Measurements from ENCODE around the gene CTBP2. TPM values are rescaled to one million over a fixed set of nuclear protein-coding genes. Genes with fewer than 3 reads are reported as not detected.

The CTBP2 gene
- total and polyA plus RNA-seq, 8 donors, result 21.3 to 169 (median 61.6) TPM

DNA sequence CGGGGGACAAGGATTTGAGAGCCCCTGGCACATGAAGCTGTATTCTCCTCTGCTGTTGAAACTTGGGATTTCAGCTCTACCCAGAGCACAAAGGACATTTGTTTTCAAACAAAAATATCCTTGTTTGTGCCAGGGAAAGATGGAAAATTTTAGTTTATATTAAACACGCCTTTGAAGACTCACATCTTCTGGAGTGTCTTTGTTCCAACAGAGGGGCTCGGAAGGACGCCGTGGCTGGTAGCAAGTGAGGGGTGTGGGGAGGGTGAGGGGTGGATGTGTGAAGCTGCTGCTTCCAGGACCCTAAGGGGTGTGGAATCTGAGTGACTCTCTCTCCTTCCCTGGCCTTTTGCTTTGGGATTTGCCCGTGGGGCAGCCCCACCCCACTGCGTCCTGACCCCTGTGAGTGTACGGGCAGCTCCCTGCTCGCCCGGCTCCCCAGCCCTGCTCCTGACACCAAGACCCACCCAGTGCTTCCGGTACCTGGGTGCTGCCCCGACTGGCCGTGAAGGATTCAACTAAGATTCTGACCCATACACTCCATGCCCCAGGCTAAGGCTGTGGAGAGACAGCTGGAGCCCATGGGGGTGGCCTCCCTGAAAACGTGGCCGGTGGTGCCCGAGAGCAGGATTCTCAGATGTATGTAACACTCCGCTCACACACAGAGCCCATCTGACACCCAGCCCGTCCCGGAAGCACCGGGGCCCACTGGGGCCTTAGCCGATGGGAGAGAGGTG is 158.9 kb downstream of the CTBP2 start:
- Histone ChIP-seq H3K27ac (peak overlapping the region; percentile 4 to 72 (median 22)), H3K27me3 (no peaks in the 10 kb centered on the region), H3K36me3 (peaks cover 53 to 97% (median 91%) of the 10 kb centered on the region in 4 donors), H3K4me3 (no peak overlapping the region), H3K9me3 (no peaks in the 10 kb centered on the region), H3K4me1 (peaks cover 32 to 79% (median 61%) of the 10 kb centered on the region in 4 donors)
- no peak for TF ChIP-seq POLR2A (IDR thresholded peaks at IDR 0.05)
- TF ChIP-seq, protein P1, sequence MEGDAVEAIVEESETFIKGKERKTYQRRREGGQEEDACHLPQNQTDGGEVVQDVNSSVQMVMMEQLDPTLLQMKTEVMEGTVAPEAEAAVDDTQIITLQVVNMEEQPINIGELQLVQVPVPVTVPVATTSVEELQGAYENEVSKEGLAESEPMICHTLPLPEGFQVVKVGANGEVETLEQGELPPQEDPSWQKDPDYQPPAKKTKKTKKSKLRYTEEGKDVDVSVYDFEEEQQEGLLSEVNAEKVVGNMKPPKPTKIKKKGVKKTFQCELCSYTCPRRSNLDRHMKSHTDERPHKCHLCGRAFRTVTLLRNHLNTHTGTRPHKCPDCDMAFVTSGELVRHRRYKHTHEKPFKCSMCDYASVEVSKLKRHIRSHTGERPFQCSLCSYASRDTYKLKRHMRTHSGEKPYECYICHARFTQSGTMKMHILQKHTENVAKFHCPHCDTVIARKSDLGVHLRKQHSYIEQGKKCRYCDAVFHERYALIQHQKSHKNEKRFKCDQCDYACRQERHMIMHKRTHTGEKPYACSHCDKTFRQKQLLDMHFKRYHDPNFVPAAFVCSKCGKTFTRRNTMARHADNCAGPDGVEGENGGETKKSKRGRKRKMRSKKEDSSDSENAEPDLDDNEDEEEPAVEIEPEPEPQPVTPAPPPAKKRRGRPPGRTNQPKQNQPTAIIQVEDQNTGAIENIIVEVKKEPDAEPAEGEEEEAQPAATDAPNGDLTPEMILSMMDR (IDR thresholded peaks at IDR 0.05), result no peak
- WGBS, 5 donors, result 61 to 74% (median 63%) methylated on average over 10 to 21 of the region's 21 CpGs
- intact Hi-C loops (cut with DNase I; ENCODE audit: low total_unique reads), result no loop called here
- DNase-seq, result peak; percentile 31 to 45

DNA sequence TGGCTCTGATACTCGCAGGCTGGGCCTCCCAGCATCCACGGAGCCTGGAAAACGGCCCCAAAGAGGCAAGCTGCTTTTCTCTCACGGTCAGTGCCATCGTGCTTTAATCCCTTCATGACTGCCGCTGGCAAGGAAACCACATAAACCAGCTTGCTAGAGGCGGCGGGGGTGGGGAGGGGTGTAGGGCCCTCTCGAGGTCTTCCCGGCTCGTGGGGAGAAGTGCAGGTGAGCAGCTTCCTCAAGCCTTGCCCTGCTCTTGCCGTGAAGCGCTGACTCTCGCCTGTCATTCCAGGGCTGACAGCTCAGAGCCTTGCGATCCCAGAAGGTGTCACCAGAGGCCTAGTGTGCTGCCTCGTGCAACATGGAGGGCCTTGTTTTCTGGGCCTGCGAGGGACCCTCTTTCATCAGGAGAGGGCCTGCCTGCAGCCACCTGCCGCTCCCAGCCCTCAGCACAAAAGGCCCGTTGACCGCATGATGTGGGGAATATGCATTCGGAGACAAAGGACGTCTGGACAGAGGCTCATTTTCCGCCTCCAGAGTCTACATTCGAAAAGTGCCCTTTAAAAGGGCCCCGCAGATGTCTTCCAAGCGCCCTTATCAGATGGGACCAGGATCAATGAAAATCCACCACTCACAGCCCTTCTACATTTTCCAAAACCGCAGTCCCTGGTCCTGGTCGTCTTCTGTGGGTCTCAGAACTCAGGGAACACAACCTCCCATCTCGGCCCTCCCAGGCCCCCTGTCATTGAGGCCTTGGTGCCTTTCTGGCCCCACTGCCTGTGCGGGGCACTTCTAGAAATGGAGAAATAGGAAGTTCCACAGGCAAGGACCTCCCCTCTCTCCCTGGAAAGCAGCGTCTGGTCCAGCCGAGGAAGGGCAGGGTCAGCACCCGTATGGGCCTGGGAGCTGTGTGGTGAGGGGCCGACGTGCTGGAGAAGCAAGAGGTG is 159.7 kb downstream of the CTBP2 start:
- Histone ChIP-seq H3K4me1 (peaks cover 29 to 71% (median 53%) of the 10 kb centered on the region in 4 donors), H3K27me3 (no peaks in the 10 kb centered on the region), H3K36me3 (peaks cover 58 to 97% (median 96%) of the 10 kb centered on the region in 4 donors), H3K4me3 (no peak overlapping the region), H3K9me3 (no peaks in the 10 kb centered on the region), H3K27ac (peak overlapping the region; percentile 11 to 72 (median 42))
- intact Hi-C loops (cut with DNase I; ENCODE audit: low total_unique reads), result no loop called here
- 48 to 61% (median 53%) methylated on average over 35 of the region's 35 CpGs for WGBS, 5 donors
- DNase-seq, result peak; percentile 28 to 51
- TF ChIP-seq POLR2A (IDR thresholded peaks at IDR 0.05), result no peak
- no peak for TF ChIP-seq EP300 (IDR thresholded peaks at IDR 0.05)
- no peak for TF ChIP-seq POLR2AphosphoS5 (IDR thresholded peaks at IDR 0.05)

DNA sequence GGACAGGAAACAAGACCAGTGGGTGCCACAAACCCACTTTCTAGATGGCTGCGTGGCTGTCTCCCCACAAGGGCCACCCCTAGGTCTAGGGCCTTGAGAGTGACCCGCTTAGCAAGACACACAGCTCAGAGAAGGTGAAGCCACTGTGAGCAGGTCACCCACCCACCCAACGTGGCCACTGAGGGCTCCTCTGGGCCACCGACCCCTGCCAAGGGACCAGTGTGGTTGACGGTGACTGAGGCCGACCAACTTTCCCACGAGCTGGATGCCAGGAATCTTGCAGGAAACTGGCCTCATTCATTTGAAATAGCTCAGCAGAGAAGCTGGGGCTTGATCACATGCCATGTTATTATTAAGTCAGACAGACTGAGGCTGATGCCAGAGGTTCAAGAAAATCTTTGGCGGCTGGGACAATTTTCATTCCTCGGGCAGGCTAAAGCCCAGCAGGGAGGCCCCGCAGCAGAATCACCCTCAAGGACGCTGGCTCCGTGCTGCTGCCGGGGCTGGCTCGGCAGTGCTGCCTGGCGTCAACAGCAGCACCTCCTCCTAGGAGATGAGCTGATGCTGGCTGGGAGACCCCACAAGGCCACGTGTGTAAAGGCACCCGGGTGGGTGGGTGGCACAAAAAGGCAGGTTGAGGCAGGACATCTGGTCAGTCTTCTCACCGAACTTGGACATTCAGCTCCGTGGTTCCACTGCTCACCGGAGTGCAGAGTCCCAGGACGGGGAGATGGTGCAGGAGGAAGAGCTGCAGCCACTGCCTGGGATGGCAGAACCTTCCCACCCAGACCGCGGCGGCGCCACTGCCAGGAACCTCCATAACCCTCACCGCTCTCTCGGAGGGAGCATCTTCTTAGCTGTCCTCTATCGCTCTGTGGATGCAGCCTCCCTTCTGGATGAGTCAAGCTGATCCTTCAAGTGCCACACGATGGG is 160.7 kb downstream of the CTBP2 start:
- H3K4me1 ChIP-seq, result peaks cover 29 to 61% (median 48%) of the 10 kb centered on the region in 4 donors
- peak overlapping the region in 4 of 5 donors; percentile 18 to 72 (median 56) for H3K27ac ChIP-seq
- 66 to 79% (median 67%) methylated on average over 19 to 29 of the region's 29 CpGs for WGBS, 5 donors
- peaks cover 63 to 97% (median 96%) of the 10 kb centered on the region in 4 donors for H3K36me3 ChIP-seq
- intact Hi-C loops (cut with DNase I; ENCODE audit: low total_unique reads), result no loop called here
- peak in 1 of 3 donors; percentile 32 for TF ChIP-seq POLR2AphosphoS5 (IDR thresholded peaks at IDR 0.05)
- TF ChIP-seq, protein P1 (IDR thresholded peaks at IDR 0.05), result no peak
- H3K27me3 ChIP-seq, result no peaks in the 10 kb centered on the region
- no peaks in the 10 kb centered on the region for H3K9me3 ChIP-seq
- peak; percentile 25 to 77 for DNase-seq
- H3K4me3 ChIP-seq, result no peak overlapping the region

DNA sequence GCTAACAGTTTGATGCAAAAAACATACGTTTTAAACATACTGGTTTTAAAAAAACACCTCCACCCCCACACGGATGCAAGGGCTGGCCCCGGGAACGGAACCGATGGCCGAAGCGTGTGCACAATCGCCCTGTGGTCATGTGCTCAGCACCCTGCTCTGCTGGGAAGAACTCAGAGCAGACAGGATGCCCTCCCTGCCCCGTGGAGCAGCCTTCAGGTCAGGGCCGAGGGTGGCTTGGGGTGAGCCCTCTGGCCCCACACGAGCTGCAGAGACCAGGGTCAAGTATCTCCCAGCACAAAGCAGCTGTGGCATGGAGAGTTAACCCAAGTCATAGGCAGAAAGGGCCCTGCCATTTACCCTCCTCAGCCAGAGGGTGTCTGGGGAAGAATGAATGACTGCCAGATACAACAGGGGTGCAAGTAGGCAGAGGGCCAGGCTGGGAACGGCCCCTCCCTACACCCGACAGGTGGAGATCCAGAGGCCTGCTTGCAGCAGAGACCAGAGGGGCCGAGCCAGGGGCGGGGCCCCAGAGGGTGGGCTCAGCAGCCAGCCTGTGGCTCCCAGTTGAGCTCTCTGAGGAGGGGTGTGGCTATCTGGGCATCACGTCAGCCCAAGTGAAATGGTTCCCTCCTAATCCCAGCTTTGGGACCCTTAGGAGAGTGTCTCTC is 161.6 kb downstream of the CTBP2 start:
- WGBS, 5 donors, result 76 to 88% (median 80%) methylated on average over 14 to 16 of the region's 16 CpGs
- Histone ChIP-seq H3K27ac (peak overlapping the region in 3 of 5 donors; percentile 42 to 72 (median 69)), H3K9me3 (no peaks in the 10 kb centered on the region), H3K4me1 (peaks cover 29 to 54% (median 44%) of the 10 kb centered on the region in 4 donors), H3K36me3 (peaks cover 71 to 100% (median 98%) of the 10 kb centered on the region in 4 donors), H3K4me3 (no peak overlapping the region), H3K27me3 (no peaks in the 10 kb centered on the region)
- DNase-seq, result peak in 1 of 2 donors; percentile 17
- intact Hi-C loops (cut with DNase I; ENCODE audit: low total_unique reads), result no loop called here
- TF ChIP-seq POLR2AphosphoS5 (IDR thresholded peaks at IDR 0.05) (no peak), EP300 (IDR thresholded peaks at IDR 0.05) (no peak), POLR2A (IDR thresholded peaks at IDR 0.05) (no peak)
- TF ChIP-seq, protein P1 (IDR thresholded peaks at IDR 0.05), result no peak

Measured in stomach (tissue), 9 donors.